Fibroblast of upper back skin (primary cell): ENCODE data around the gene MEGF6.

Experiments used
- DNase-seq: peaks from one replicate; pipeline ENCODE4 v3.0.0-alpha.2; 2013

Gene MEGF6

DNA sequence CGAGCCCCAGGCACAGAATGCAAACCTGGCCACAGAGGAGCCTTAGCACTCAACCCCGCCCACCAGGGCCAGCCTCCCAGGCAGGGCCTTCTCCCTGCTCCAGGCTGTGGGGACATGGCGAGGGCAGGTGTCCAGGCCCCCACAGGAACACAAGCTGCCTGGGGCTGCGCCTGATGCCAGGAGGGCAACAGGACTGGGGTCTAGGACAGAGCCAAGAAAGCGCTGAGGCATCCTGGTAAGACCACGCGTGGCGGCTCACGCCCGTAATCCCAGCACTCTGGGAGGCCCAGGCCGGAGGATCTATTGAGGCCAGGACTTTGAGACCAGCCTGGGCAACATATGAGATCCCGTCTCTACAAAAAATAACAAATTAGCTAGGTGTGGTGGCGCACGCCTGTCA, 59.1 kb downstream of the MEGF6 start:
- DNase-seq, result no peak

GRCh38 chr1:3551711-3552110, 59.6 kb downstream of the MEGF6 start:
- no peak for DNase-seq

DNA sequence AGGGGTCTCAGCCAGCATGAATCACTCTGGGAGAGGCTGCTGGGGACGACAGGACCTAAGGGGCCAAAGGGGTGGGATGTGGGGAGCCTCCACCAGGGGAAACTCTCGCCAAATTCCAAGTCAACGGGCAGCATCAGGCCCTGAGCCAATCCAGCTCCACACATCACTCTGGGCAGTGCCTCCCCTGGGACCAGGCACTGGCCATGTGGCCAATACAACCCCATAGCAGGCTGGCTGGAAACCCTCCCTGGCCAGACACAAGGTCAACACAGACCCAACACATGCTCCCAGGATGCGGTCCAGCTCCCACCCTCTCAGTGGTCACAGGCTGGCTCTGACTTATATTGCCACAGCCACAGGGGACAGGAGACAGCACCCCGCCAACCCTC, 60.0 kb downstream of the MEGF6 start:
- DNase-seq, result no peak

DNA sequence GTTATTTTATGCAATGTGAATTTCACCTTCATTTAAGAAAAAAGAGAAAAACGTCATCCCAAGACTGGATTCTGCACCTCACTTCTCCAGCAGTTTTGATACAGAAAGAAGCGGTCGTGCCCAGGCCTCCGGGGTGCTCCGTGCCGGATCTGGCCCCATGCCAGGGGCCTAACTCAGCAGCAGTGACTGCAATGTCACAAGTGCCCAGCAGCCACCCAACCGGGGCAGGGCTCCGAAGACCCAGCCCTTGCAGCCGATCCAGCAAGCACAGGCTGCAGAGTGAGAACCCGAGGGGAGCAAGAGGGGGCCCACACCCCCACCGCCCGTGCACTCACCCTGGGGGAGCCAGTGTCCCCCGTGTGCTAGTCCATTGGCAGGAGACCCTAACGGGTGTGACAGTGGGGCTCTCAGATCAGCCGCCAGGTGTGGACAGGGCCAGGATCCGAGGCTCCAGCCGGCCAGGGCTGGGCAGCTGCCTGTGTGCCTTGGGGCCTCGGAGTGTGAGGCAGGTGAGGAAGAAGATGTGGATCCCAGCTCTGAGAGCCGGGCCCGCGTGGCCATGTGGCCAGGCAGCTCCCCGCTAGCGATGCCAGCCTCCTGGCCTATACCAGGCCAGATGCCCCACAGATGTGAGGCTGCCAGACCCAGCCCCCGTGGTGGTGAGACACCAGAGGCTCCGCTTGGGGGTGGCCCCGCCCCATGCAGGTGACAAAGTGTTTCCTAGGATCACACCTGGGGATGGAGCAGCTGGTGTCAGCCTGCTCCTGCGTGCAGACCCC, 60.6 kb downstream of the MEGF6 start:
- DNase-seq, result no peak

DNA sequence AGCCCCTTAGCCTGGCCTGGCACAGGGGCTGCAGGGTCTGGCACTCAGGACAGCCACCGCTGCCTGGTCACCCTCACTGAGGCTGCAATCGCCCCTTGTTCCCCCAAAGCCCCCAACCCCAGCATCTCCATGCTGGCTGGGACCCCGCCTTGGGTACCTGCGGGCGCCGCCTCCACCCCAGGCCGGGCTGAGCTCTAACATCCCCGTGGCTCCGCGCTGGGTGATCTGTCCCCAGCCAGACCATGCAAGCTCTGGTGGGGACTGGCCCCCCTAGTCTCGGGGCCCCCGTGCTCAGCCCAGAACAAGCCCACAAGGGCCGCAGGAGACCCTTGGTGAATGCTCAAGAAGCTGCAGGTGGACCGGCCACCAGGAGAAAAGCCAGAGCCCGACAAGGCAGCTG, 62.4 kb downstream of the MEGF6 start:
- no peak for DNase-seq

DNA sequence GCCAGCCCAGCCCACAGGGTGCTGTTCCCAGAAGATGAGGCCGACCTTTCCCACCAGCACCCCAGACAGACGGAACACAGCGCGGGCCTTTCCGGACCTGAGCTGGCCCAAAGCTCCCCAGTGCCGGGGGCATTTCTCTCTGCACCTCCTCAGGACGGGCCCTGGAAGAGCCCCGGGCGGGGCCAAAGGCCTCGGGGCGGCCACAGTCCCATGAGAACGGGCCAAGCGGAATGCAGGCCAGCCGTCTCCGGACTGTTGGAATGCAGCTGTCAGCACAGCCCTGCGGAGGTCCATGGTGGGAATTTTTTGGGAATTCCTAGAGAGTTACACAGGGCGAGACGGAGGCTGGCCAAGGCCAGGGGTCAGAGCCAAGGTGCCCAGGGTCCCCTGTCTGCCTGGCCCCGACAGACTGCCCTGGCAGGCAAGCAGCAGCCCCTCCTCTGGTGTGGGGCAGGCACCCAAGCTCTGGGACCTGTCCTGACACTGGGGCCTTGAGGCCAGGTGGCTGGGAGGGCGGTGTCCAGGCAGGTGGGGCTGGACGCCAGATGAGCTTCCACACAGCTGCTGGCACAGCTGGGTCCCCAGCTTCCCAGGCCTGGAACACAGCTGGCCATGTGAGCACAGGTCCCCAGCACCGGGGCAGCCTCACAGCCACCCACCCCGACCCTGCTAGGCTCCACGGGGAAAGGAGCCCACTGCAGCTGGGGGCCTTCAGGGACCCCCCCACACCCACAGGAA, 63.0 kb downstream of the MEGF6 start:
- peak; percentile 49 for DNase-seq

- DNase-seq, result no peak
Measured at GRCh38 chr1:3547055-3548005, 64.0 kb downstream of the MEGF6 start.

- no peak for DNase-seq
Measured at GRCh38 chr1:3546048-3546384, 65.3 kb downstream of the MEGF6 start.

DNA sequence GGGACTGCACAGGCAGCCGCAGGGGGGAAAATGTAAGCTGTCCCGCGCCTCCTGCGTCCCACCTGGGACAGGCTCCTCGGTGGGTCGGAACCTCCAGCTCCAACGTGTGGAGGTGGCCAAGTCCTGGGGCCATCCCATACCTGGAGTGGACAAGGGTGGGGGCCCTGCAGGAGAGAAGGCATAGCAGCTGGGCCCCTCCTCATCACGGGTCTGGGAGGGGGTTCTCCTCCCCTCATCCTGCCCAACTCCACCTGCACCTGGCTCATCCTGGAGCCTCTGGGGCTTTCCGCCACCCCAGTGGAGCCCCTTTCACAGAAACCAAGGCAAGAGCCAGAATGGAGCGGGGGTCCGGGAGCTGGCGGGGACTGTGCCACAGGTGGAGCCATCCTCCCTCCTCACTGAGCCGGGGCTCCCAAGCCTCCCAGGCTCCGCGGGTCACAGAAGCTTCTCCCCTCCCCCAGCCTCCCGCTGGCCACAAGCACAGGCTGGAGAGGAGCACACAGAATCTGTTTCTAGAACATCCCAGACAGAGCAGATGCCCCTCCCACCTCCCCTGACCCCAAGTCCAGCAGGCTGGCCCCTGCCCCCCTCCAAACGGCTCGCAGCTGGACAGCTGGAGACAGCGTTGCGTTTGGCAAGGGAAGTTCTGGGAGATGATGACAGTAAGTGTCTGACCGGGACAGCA, 65.8 kb downstream of the MEGF6 start:
- no peak for DNase-seq

- DNase-seq, result no peak
Measured at GRCh38 chr1:3544040-3544977, 67.0 kb downstream of the MEGF6 start.

DNA sequence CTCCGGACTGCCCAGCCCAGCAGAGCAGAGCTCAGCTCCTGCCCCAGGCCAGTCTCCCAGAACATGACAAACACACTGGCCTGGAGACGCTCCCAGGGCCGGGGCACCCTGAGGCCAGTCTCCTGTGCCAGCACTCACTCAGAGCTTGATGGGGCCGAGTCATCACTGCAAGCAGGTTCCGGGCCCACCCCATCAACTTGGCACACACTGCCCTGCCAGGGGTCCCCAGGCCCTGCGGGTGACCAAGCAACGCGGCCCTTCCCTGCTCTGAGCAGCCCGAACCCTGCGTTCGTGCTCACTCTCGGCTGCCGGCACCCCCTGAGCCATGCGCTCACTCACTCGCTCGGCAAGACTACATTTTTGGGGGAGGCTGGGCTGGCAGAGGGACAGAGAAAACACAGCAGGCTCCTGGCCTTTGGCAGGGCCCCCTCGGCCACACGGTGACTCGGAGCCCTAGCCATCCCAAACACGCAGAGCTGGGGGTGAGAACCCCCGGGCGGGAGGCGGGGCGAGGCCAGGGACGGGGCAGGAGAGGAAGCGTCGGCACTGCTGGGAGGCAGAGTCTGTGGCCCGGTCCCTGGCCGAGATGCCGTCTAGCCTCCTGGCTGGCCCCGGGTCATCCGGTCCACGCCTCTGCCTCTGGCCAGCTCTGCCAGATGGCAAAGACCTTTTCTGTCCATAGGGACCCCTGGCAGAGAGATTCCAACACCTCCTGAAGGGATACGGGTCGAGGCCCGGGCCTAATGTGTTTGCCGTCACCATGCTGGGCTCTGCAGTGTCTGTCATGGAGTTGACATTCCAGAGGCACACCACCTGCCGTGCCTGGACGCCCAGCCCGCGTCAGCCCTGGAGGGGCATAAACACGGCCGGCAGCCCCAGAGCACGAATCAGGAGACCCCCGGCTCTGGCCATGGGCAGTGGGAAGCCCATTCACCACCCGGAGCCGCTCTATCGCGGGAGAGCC, 68.0 kb downstream of the MEGF6 start:
- peak; percentile 89 for DNase-seq

- no peak for DNase-seq
Measured at GRCh38 chr1:3542676-3543075, 68.6 kb downstream of the MEGF6 start.

DNA sequence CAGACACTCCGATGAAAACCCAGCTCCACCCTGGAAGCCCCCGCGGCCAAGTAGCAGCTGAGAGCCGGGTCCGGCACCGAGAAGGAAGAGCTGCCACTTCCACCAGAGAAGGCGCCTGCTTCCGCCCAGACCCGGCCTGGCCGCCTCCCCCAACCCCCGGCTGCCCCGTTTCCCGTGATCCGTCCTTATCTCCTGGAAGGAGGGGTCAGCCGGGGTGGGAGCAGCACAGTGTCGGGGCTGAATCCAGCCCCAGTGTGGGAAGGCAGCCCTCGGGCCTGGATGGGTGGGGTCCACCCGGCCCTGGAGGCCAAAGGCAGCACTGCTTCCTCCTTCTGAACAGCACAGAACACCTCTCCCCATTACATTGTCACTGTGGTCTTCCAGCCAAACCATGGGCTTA, 69.4 kb downstream of the MEGF6 start:
- no peak for DNase-seq

DNA sequence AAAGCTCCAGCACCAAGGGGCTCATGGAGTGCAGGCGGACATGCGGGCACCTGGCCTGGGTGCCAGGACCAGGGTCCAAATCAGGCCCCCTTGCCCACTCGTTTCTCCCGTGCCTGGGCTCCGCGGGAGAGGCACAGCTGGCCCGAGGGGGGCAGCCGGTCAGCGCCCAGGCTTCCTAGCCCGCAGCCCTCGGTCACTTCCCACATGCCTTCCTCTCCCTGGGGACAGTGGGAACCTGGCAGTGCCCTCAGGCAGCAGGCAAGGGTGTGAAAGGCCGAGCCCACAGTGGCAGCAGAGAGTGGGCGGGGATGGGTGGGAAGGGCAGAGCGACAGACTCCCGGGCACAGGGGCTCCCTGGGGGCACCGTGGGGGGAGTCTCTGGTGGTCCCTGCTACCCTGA, 69.8 kb downstream of the MEGF6 start:
- no peak for DNase-seq

GRCh38 chr1:3540876-3541275, 70.4 kb downstream of the MEGF6 start:
- DNase-seq, result no peak

- DNase-seq, result peak; percentile 50
Measured at GRCh38 chr1:3539707-3540425, 71.4 kb downstream of the MEGF6 start.

DNA sequence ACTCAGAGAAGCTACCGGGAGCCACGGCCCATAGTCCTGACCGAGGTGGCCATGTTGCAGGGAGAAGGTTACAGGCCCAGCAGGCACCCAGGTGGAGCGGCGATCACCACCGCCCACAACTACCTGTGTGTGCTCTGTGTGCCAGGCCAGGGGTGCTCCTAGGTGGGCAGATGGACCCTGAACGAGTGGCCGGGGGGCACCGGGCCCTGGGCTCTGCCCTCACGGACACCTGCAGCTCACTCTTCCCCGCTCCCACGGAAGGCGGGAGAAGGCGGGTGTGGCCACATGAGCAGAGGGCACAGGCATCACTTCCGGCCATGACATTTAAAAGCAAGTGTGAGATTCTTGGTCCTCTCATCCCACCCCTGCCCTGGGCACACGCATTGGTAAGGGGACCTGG, 73.9 kb downstream of the MEGF6 start:
- no peak for DNase-seq

GRCh38 chr1:3536420-3537195, 74.7 kb downstream of the MEGF6 start:
- no peak for DNase-seq

DNA sequence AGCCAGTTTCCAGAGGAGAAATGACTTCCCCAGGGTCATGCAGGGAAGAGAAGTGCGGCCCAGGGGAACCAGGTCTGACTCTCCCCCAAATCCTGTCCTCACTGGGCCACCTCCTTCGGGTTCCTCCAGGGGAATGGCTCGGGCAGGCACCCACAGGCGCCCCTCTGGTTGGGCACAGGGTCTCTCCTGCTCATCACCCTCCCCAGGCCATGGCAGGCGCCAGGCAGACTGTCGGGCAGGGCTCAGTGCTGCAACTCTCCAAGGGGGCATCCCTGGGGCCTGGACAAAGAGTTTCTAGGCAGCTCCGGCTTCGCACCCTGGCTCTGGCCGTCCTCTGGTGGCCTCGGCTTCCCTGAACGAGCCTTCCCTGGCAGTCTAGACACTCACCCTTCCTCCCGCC, 75.6 kb downstream of the MEGF6 start:
- no peak for DNase-seq
